HG03045 (cell line): Measurements from ENCODE around the gene CARD16.
A peak's percentile ranks its signal among the peaks of the same experiment; 100 is the strongest.

ENCODE experiments used
- ATAC-seq: cut with Tn5 transposase; IDR thresholded peaks from one replicate; pipeline ENCODE4 v1.9.1; 2021; ENCODE audit warnings: mild to moderate bottlenecking, moderate library complexity; ENCODE audit not compliant: unreplicated experiment

Gene CARD16

GRCh38 chr11:105051559-105051958 lies 6.4 kb upstream of the CARD16 start:
- ATAC-seq: no peak

GRCh38 chr11:105049481-105049880 lies 4.3 kb upstream of the CARD16 start:
- no peak for ATAC-seq

DNA sequence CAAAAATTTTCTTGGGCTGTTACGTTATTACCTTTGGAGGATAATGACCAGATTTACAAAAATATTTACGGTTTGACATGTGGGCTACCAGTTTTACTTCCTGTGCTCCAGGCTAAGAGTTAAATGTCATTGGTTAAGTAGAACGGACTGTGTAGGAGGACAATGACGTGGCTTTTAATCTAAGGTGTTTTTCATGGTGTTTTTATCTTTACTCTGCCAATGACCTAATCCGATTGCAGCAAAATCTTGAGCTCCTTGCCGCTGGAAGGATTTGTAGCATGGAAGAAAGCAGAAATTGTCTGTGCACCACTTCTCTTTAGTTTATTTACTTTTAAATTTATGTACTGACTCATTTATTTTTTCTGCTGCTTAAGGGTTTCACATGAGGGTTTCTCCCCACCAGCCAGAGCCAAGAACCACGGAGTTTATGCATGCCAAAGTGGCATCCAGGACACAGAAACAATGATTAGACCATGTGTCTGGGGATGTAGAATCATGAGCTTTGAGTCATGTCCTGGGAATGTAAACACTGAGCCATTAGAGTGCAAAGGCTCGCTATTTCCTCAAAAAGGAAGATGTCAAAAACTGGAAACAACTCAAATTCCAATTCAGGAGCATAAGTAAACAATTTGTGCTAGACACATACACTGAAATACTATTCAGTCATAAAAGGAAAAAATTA lies 1.9 kb upstream of the CARD16 start:
- ATAC-seq: no peak

DNA sequence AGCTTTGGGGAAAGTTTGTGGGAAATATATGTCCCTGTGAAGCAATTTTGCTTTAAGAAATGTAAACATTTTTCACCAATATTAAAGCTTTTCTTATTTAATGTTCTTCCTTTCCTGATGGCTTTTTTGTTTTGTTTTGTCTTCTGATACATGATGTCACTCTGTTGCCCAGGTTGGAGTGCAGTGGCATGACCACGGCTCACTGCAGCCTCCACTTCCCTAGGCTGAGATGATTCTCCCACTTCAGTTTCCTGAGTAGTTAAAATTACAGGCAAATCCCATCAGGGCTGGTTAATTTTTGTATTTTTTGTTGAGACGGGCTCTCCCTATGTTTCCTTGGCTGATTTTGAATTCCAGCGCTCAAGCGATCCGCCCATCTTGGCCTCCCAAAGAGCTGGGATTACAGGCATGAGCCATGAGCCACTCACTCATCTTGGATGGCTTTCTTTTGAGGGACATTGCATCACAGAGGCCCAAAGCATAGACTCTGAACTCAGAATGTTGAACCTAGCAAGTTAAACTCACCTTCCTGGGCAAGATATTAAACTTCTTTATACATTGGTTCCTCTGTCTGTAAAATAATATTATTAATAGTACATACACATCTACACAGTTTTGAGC lies 651 bp upstream of the CARD16 start:
- ATAC-seq: no peak

- no peak for ATAC-seq
Observed at GRCh38 chr11:105042178-105042577, 3.0 kb downstream of the CARD16 start.

GRCh38 chr11:105040703-105041102 lies 4.4 kb downstream of the CARD16 start:
- ATAC-seq: no peak

DNA sequence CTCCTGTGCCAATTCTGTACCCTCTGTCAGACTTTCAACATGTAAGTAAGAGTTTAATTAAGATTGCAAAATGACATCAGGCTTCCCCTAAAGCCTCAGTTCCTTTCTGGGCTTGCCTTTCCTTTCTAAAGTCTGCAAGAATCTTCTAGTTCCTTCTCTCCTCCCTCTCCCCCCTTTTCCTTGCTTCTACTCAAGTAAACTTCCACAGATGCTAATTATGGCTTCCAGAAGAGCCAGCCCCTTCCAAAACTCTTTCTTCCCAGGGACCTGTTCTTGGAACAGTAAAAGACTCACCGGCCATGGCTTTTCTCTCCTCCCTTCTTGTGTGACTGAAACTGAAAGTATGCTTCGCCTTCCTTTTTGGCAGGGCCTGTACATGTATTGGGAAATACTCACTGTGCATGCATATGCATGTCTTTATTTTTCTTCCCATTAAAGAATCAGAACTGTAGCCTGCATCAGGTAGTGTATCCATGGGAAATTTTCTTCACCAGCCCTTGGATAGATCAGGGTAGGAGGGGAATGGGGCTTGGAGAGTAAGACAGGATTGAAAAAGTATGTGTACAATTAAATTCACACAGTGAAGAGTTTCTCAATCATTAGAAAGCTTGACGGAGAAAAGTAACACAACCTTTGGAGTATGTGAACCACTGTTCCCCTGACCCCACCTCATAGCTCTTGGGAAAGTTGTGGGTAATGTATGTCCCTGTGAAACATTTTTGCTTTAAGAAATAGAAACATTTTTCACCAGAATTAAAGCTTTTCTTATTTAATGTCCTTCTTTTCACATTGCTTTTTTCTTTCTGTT lies 10.1 kb downstream of the CARD16 start, which contains the start of gene CASP1:
Gene CASP1 (minus strand): TSS at position 332 of the 808 bp plus-strand sequence. CDS start 31 bp downstream, at position 301.
- ATAC-seq: peak; percentile 94

GRCh38 chr11:105034388-105034787 lies 10.7 kb downstream of the CARD16 start:
- ATAC-seq: peak; percentile 5

DNA sequence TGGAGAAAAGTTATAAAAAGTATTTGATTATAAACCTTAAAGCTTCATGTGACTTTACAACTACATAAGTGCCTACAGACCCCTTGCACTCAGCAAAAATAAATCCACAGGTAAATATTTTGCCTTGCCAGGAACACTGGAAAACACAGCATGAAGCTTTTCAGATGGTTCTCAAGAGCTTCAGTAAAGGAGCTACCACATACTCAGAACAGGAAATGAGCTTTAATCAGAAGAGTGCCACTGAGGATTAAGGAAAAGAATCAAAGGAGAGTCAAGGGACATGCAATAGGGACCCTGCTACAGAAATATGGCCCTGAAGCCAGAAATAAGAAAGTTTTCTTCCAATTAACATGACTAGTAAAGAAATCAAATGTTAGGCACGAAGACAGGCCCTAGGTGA lies 11.4 kb downstream of the CARD16 start:
- ATAC-seq: no peak

- no peak for ATAC-seq
Observed at GRCh38 chr11:105033343-105033742, 11.8 kb downstream of the CARD16 start.

- ATAC-seq: no peak
Observed at GRCh38 chr11:105032495-105032894, 12.6 kb downstream of the CARD16 start.

- no peak for ATAC-seq
Observed at GRCh38 chr11:105027678-105028077, 17.5 kb downstream of the CARD16 start.

GRCh38 chr11:105024394-105024793 lies 20.7 kb downstream of the CARD16 start:
- no peak for ATAC-seq

DNA sequence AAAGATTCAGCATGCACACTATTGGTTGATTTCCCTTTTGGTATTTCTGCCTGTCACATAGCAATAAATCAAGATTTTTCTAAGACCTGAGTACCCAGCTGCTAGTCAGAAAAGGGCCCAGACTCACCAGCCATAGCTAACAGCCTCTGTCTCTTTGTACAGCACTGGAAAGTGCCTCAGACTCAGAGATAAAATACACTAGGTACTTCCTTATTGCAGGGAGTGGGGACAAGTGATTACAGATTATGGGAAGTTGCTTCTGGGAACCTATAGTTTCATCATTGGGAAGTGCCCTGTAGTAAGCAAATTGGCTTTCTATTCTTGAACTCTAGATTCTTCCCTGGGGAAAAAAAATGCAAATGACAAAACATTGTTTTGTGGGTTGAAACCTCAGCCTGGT lies 22.1 kb downstream of the CARD16 start, which contains the start of gene CASP5:
Gene CASP5 (minus strand): TSS at position 166 of the 400 bp plus-strand sequence. CDS start 32 bp downstream, at position 134.
- ATAC-seq: no peak

- ATAC-seq: no peak
Observed at GRCh38 chr11:105022527-105022926, 22.6 kb downstream of the CARD16 start.

DNA sequence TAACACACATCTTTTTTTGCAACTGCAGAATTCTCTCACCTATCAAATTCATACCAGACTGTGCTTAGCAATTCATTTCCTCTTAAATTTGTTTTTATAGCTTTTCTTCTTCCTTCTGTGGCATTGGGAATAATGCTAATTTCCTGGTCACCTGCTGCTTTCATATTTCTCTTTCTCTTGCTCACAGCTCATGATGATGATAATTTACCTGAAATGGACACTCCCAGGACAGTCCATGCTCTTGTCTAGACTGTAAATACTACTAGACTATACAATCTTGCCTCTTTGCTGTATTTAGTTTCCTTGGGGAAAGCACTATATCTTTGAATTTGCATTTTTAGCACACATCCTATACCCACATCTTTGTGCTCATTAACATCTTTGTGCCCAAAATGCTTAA lies 37.7 kb downstream of the CARD16 start:
- no peak for ATAC-seq

- ATAC-seq: no peak
Observed at GRCh38 chr11:105005451-105005845, 39.7 kb downstream of the CARD16 start.

DNA sequence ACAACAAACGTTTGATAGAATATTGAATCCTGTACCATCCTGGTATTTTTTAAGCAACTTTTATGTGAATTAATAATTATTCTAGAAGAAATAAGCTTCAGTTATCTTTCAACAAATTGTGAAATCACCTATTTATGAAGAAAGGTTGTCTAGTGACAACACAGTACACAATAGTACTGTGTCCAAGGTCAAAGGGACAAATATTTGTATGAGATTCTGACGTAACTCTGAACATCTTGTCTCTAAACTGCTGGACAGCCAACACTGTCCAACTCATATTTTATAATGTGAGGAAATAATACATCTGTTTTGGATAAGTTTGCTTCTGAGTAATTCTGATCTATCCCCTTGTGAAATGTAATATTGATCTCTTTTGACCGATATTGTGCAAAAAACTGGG lies 41.1 kb downstream of the CARD16 start:
- no peak for ATAC-seq

- no peak for ATAC-seq
Observed at GRCh38 chr11:105003151-105003550, 42.0 kb downstream of the CARD16 start.

- peak; percentile 67 for ATAC-seq
Observed at GRCh38 chr11:105000797-105001196, 44.3 kb downstream of the CARD16 start.

GRCh38 chr11:105000167-105000566 lies 45.0 kb downstream of the CARD16 start:
- no peak for ATAC-seq

GRCh38 chr11:104999721-105000120 lies 45.4 kb downstream of the CARD16 start:
- no peak for ATAC-seq
